GM12874 (cell line): ENCODE measurements around the gene CCDC102A.

Experiments
- CTCF ChIP-seq: IDR thresholded peaks from 2 replicates; pipeline ENCODE4 v1.5.1; 2011; ENCODE audit warnings: low read depth, mild to moderate bottlenecking, control low read depth, low read length, moderate library complexity; ENCODE audit not compliant: insufficient read depth

The CCDC102A gene

GRCh38 chr16:57536306-57537193 is at the start of gene CCDC102A:
Gene CCDC102A (minus strand): TSS chr16:57536571. CDS start chr16:57529177, 7,394 bp downstream.
- no peak for TF ChIP-seq CTCF

DNA sequence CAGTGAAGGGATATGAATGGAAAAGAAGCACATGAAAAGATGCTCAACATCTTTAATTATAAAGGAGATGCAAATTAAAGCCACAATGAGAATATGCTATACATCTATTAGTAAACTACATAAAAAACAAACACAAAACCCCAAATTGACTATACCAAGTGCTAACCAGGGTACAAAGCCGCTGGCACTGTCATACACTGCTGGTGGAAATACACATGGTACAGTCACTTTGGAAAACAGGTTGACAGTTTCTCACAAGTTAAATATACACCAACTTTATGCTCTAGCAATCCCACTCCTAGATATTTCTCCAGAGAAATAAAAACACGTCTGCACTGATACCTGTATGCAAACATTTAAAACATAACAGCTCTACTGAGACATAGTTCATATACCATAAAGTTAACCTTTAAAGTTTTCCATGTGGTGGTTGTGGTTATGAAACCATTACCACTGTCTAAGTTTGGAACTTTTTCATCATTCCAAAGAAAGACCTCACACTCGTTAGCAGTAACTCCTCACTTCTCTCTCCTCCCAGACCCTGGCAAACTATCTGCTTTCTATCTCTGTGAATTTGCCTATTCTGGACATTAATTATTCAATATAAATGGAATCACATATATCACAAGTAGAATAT is 48.8 kb upstream of the CCDC102A start:
- TF ChIP-seq CTCF = no peak

DNA sequence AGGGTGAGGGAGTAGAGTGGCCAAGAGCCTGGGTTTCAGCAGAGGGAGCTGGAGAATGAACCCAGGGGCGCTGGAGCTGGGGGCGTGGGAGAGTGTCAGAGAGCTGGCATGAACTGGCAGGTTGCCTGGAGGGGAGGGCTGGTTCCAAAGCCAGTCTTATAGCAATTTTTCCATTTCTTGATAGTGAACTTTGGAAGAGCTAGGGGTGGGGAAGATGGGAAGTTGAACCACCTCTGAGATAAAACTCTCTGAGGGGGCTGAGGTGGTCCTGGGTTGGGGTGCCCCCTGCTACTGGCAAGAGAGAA is 42.9 kb upstream of the CCDC102A start:
- no peak for TF ChIP-seq CTCF

DNA sequence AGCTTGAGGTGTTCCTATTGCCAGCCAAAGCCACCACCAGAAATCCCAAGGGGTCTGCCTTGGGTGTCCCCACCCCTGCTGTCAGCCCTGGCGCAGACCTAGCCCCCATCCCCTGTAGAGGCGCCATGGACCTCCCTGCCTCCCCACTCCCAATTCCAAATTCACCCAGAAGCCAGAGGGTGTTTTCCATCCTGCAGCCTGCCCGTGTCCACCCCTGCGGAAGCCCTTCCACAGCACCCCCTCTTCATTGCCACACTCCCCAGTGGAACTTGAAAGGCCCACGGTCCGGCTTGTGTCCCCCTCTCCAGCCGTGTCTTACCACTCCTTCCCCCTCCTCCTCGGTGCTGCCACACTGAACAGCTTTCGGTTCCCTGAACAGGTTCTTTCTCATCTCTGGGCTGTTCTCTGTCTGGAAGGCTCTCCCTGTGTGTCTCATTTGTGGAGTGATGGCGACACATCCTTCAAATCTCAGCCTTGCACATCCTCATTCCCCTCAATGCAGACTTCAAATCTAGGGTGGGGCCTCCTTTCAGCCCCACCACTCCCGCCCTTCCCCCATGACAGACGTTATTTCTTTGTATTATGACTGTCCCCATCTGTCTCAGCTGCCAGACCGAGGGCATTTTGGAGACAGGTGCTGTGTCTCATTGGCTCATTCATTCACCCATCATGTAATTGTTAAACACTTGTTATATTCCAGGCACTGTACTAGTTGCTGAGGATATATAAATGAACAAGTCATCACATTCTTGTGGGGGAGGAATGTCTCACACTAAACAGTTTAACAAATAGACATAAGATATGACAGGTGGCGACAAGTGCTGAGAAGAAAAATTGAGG is 42.4 kb upstream of the CCDC102A start:
- no peak for TF ChIP-seq CTCF

DNA sequence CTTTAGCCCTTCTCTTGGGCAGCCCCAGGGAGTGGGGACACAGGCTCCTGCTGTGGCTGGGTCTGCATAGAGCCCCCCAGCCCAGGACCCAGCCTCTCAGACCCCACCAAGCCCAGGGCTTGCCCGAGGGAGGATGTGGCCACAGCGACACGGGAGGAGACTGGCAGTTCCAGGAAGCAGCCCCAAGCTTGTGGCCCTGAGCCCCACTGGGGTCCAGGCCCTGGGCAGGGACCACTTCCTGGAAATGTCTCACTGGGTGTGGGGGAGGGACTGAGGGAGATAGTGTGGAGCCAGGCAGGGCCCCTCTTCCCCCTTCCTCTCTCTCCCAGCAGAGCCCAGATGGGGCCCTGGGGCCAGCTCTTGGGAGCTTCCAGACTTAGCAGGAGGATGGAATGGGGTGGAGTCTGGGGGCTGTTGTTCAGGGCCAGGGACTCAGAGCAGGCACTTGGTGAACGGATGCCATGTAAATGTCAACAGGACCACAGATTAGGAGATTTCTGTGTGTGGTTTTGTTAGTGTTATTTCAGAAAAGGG is 41.4 kb upstream of the CCDC102A start:
- no peak for TF ChIP-seq CTCF

DNA sequence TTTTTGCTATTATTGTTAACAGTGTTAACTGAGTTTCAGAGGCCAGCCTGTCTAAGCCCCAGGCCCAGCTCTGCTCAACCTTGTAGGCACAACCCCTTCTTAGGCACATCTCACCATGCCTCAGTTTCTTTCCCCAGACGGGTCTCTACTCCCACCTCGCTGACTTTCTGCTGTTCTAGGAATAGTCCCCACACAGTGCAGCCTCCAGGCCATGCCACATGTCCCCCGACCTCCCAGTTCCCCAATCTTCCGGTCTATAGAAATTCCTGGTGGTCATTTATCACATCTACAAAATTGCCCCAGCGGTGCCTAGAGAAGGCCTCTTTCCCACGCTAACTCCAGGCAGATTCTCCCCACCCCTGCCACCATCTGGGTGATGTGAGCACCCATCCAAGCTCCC is 40.8 kb upstream of the CCDC102A start:
- no peak for TF ChIP-seq CTCF

DNA sequence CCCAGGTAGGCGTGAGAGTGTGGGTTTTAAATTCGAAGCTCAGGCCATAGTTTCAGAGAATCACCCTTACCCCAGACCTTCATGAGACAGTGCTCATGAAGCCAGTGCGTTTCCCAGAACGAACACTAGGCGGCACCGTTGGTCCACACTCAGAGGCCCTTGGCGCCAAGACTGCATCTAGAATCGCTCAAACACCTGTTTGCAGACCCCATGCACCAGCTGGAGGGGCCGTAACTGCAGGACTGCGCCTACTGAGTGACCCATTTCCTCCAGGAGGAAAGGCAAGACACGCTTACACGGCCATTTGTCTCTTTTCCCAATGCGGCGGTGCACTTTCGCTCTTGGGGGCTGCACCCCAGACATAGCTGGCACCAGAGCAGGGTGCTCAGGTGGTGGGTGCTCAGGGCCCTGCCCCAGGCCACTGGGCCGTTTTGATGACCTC is 40.1 kb upstream of the CCDC102A start:
- peak; percentile 99 for TF ChIP-seq CTCF
